ENCODE results near the gene GPC1.

Gene GPC1

GRCh38 chr2:240392084-240392947 lies 43.1 kb upstream of the GPC1 start:
- Histone ChIP-seq H3K9me3 (ENCODE audit: control insufficient read depth, insufficient read depth, low read length) (no peaks in the 10 kb centered on the region), H3K27ac (ENCODE audit: low read depth, low read length) (no peak overlapping the region), H3K36me3 (ENCODE audit: control insufficient read depth, insufficient read depth, low read length) (no peaks in the 10 kb centered on the region), H3K27me3 (ENCODE audit: control insufficient read depth, insufficient read depth, low read length) (no peaks in the 10 kb centered on the region), H3K9ac (ENCODE audit: low read depth, low read length) (no peak overlapping the region), H3K4me1 (ENCODE audit: control insufficient read depth, insufficient read depth, low read length) (no peaks in the 10 kb centered on the region), H3K4me3 (ENCODE audit: low read depth, low read length) (no peak overlapping the region)

GRCh38 chr2:240392948-240393830 lies 42.3 kb upstream of the GPC1 start:
- Histone ChIP-seq H3K4me3 (ENCODE audit: low read depth, low read length) (no peak overlapping the region), H3K36me3 (ENCODE audit: control insufficient read depth, insufficient read depth, low read length) (no peaks in the 10 kb centered on the region), H3K27ac (ENCODE audit: low read depth, low read length) (no peak overlapping the region), H3K9ac (ENCODE audit: low read depth, low read length) (no peak overlapping the region), H3K4me1 (ENCODE audit: control insufficient read depth, insufficient read depth, low read length) (no peaks in the 10 kb centered on the region), H3K27me3 (ENCODE audit: control insufficient read depth, insufficient read depth, low read length) (no peaks in the 10 kb centered on the region), H3K9me3 (ENCODE audit: control insufficient read depth, insufficient read depth, low read length) (no peaks in the 10 kb centered on the region)

DNA sequence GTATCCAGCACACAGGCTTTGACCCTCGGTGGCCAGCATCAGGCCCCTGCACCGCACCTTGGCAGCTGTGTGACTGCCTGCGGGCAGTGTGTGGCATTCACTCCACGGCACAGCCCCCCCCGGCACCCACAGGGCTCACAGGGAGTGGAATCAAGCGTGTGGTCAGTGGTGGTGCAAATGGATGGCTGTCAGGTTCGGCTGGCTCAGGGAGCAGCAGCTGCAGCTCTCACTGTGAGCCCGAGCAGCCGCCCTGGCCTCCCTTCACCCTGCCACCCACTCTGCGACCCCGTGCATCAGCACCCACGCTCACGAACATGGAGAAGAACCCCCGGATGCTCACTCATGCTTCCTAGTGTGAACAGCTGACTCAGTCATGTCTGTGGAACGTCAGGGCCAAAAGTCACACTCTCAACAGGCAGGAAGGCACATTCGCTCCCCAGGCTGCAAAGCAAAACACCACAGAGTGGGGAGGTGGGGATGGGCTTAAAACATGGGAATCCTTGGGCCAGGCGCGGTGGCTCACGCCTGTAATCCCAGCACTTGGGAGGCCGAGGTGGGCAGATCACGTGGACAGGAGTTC lies 41.5 kb upstream of the GPC1 start:
- Histone ChIP-seq H3K4me1 (ENCODE audit: control insufficient read depth, insufficient read depth, low read length) (no peaks in the 10 kb centered on the region), H3K36me3 (ENCODE audit: control insufficient read depth, insufficient read depth, low read length) (no peaks in the 10 kb centered on the region), H3K4me3 (ENCODE audit: low read depth, low read length) (no peak overlapping the region), H3K9ac (ENCODE audit: low read depth, low read length) (no peak overlapping the region), H3K27me3 (ENCODE audit: control insufficient read depth, insufficient read depth, low read length) (no peaks in the 10 kb centered on the region), H3K27ac (ENCODE audit: low read depth, low read length) (no peak overlapping the region), H3K9me3 (ENCODE audit: control insufficient read depth, insufficient read depth, low read length) (no peaks in the 10 kb centered on the region)

DNA sequence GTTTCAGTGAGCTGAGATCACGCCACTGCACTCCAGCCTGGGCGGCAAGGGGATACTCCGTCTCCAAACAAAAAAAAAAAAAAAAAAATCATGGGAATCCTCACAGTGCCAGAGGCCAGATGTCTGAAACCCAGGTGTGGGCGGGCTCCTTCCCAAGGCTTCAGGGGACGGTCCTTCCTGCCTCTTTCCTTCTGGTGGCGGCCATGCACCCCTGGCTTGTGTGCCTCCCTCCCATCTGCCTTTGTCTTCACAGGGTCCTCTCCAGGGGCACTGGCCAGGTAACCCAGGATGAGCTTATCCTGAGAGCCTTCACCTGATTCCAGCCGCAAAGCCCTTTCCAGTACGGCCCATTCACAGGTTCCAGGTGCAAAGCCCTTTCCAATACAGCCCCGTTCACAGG lies 40.9 kb upstream of the GPC1 start:
- no peaks in the 10 kb centered on the region for H3K27me3 ChIP-seq (ENCODE audit: control insufficient read depth, insufficient read depth, low read length)
- no peak overlapping the region for H3K4me3 ChIP-seq (ENCODE audit: low read depth, low read length)
- no peaks in the 10 kb centered on the region for H3K36me3 ChIP-seq (ENCODE audit: control insufficient read depth, insufficient read depth, low read length)
- no peak overlapping the region for H3K9ac ChIP-seq (ENCODE audit: low read depth, low read length)
- H3K4me1 ChIP-seq (ENCODE audit: control insufficient read depth, insufficient read depth, low read length) = no peaks in the 10 kb centered on the region
- H3K27ac ChIP-seq (ENCODE audit: low read depth, low read length) = no peak overlapping the region
- H3K9me3 ChIP-seq (ENCODE audit: control insufficient read depth, insufficient read depth, low read length) = no peaks in the 10 kb centered on the region

DNA sequence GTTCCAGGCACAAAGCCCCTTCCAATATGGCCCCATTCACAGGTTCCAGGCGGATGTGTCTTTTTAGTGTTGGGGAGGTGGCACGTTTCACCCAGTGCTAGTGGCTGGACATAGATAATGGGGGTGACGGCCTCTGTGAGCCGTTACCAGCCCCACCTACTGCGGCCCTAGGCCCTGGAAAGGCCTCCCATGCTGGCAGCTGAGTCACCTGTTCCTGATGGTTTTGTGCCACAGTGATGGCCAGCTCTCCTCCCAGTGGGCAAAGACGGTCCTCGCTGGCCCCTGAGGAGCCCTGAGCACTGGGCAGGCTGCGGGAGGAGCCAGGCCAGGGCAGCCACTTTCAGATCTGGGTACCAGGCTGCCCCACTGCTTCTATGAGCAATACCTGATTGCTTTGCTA lies 40.0 kb upstream of the GPC1 start:
- Histone ChIP-seq H3K9ac (ENCODE audit: low read depth, low read length) (no peak overlapping the region), H3K27ac (ENCODE audit: low read depth, low read length) (no peak overlapping the region), H3K4me3 (ENCODE audit: low read depth, low read length) (no peak overlapping the region), H3K4me1 (ENCODE audit: control insufficient read depth, insufficient read depth, low read length) (no peaks in the 10 kb centered on the region), H3K9me3 (ENCODE audit: control insufficient read depth, insufficient read depth, low read length) (no peaks in the 10 kb centered on the region), H3K27me3 (ENCODE audit: control insufficient read depth, insufficient read depth, low read length) (no peaks in the 10 kb centered on the region), H3K36me3 (ENCODE audit: control insufficient read depth, insufficient read depth, low read length) (no peaks in the 10 kb centered on the region)

GRCh38 chr2:240395896-240396622 lies 39.4 kb upstream of the GPC1 start:
- no peak overlapping the region for H3K4me3 ChIP-seq (ENCODE audit: low read depth, low read length)
- H3K27me3 ChIP-seq (ENCODE audit: control insufficient read depth, insufficient read depth, low read length) = no peaks in the 10 kb centered on the region
- no peaks in the 10 kb centered on the region for H3K4me1 ChIP-seq (ENCODE audit: control insufficient read depth, insufficient read depth, low read length)
- no peak overlapping the region for H3K27ac ChIP-seq (ENCODE audit: low read depth, low read length)
- no peaks in the 10 kb centered on the region for H3K36me3 ChIP-seq (ENCODE audit: control insufficient read depth, insufficient read depth, low read length)
- no peaks in the 10 kb centered on the region for H3K9me3 ChIP-seq (ENCODE audit: control insufficient read depth, insufficient read depth, low read length)
- no peak overlapping the region for H3K9ac ChIP-seq (ENCODE audit: low read depth, low read length)

DNA sequence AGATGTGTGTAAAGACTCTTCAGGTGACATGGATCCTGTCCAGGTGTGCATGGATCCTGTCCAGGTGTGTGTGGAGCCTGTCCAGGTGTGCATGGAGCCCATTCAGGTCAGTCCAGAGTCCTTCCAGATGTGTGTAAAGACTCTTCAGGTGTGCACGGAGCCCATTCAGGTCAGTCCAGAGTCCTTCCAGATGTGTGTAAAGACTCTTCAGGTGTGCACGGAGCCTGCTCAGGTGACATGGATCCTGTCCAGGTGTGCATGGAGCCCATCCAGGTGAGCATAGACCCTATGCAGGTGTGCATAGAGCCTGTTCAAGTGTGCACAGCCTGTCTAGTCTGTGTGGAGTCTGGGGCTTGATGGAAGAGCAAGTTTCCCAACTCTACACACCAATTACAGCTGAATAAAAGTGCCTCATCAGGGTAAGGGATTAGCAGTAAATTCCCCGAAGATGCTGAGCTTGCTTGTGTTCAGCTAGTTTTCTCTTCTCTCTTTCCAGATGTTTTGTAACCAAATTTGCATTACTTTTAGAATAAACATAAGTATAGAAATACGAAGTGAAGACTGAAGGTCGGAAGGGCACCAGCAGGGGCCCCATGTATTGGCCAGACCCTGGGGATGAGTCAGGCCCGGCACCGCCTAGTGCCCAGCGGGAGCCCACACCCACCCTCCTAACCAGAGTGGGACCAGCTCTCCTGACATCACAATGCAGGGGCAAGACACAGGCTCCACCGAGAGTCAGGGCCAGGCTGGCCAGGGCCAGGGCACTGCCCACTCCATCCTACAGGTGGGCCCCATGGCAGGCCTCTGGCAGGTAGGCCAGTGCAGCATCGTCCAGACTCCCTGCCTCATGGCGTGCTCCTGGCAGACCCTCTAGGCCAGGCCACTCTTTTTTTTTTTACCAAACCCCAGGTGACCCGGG lies 38.6 kb upstream of the GPC1 start:
- Histone ChIP-seq H3K36me3 (ENCODE audit: control insufficient read depth, insufficient read depth, low read length) (no peaks in the 10 kb centered on the region), H3K9me3 (ENCODE audit: control insufficient read depth, insufficient read depth, low read length) (no peaks in the 10 kb centered on the region), H3K4me1 (ENCODE audit: control insufficient read depth, insufficient read depth, low read length) (no peaks in the 10 kb centered on the region), H3K4me3 (ENCODE audit: low read depth, low read length) (no peak overlapping the region), H3K9ac (ENCODE audit: low read depth, low read length) (no peak overlapping the region), H3K27ac (ENCODE audit: low read depth, low read length) (no peak overlapping the region), H3K27me3 (ENCODE audit: control insufficient read depth, insufficient read depth, low read length) (no peaks in the 10 kb centered on the region)

DNA sequence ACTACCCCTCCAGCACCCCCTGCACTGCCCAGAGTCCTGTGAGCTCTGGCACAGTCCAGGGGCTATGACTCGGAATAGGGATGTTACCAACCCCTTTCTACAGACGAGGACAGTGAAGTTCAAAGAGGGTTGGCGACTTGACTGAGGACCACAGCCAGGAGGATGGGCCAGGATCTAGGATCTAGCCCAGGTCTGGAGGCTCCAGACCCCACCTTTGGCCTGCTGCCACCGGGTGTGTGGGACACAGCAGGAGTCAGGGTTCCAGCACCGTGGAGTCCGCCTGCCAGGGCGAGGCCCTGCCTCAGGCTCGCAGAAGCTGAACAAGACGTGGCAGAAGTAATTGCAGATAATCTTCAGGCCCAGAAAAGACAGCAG lies 37.9 kb upstream of the GPC1 start:
- H3K4me3 ChIP-seq (ENCODE audit: low read depth, low read length) = no peak overlapping the region
- no peak overlapping the region for H3K9ac ChIP-seq (ENCODE audit: low read depth, low read length)
- no peaks in the 10 kb centered on the region for H3K4me1 ChIP-seq (ENCODE audit: control insufficient read depth, insufficient read depth, low read length)
- no peaks in the 10 kb centered on the region for H3K36me3 ChIP-seq (ENCODE audit: control insufficient read depth, insufficient read depth, low read length)
- H3K27ac ChIP-seq (ENCODE audit: low read depth, low read length) = no peak overlapping the region
- H3K27me3 ChIP-seq (ENCODE audit: control insufficient read depth, insufficient read depth, low read length) = no peaks in the 10 kb centered on the region
- H3K9me3 ChIP-seq (ENCODE audit: control insufficient read depth, insufficient read depth, low read length) = no peaks in the 10 kb centered on the region

DNA sequence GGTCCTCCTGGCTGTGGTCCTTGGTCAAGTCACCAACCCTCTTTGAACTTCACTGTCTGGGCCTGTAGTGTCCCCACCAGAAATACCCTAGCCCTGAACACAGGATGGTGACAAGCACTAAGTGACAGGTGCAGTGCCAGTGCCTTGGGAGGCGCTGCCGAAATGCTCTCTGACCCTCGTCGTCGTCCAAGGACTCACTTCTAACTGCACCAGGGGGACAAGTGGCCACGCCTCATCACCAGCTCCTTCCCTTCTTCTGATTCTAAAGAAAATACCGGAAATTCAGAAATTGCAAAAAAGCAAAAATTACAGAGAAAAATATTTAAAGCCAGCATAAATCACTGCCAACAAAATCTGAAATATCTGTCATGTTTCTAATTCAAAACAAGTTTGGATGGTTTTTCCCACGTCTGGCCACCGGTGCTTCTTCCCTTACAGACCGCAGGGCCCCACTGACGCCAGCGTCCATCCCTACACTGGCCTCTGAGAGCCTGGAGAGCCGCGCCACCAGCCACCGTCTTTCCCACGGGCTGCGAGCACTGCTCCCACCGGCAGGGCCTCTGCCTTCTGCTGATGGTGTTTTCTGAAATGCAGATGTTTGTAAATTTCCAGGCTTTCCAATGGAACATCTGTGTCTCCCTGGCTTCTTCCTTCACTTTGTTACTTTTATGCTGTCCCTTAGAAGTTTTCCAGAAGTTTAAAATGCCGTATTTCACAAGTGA lies 37.4 kb upstream of the GPC1 start:
- H3K36me3 ChIP-seq (ENCODE audit: control insufficient read depth, insufficient read depth, low read length) = no peaks in the 10 kb centered on the region
- H3K27me3 ChIP-seq (ENCODE audit: control insufficient read depth, insufficient read depth, low read length) = no peaks in the 10 kb centered on the region
- H3K27ac ChIP-seq (ENCODE audit: low read depth, low read length) = no peak overlapping the region
- H3K4me3 ChIP-seq (ENCODE audit: low read depth, low read length) = no peak overlapping the region
- H3K4me1 ChIP-seq (ENCODE audit: control insufficient read depth, insufficient read depth, low read length) = no peaks in the 10 kb centered on the region
- no peaks in the 10 kb centered on the region for H3K9me3 ChIP-seq (ENCODE audit: control insufficient read depth, insufficient read depth, low read length)
- H3K9ac ChIP-seq (ENCODE audit: low read depth, low read length) = no peak overlapping the region

Data from HUES48 (cell line).